A549 (cell line): ENCODE results near the gene CEP63. TPM values are rescaled to one million over a fixed set of nuclear protein-coding genes. Genes with fewer than 3 reads are reported as not detected.

Source experiments
- ATAC-seq, 2 experiments: fragments of 200-7000 bp in 1 of 2; fragments of >200 bp in 1 of 2; cut with Nextera tagmentation in 1 of 2; cut with Tn5 transposase in 1 of 2; 3 replicates each; pipeline versions ENCODE4 v1.8.0 to v1.9.1; 2018 to 2020; ENCODE audit warnings: mild to moderate bottlenecking in 1 of 2, moderate library complexity in 1 of 2
- CTCF ChIA-PET: fragments of 300-600 bp; sonication (Branson Sonifier 250); formaldehyde crosslinking; extraction: SDS; loops from one replicate; lab custom pipeline; 2021; ENCODE audit warnings: antibody characterized with exemption, inconsistent platforms; lab: Yijun Ruan, JAX
- POLR2A ChIA-PET: fragments of 350-600 bp; formaldehyde crosslinking; extraction: SDS; loops from one replicate; lab custom pipeline; 2021; ENCODE audit warnings: antibody characterized with exemption, inconsistent platforms; lab: Yijun Ruan, JAX
- DNase-seq, 2 experiments: peaks; one replicate each; pipeline versions ENCODE4 v3.0.0 to v3.0.0-alpha.2; 2011 to 2016; ENCODE audit warnings: low read depth in 1 of 2, low spot score in 1 of 2
- FAIRE-seq: peaks from 2 replicates; lab custom pipeline; 2011; peaks lifted over from hg19 to GRCh38; lab: Jason Lieb, UNC
- H3K27ac ChIP-seq, 2 experiments: fragments of >200 bp; sonication (Bioruptor Twin); formaldehyde crosslinking; 3 replicates each; pipeline ENCODE4 v1.5.1; 2016 to 2017
- H3K4me1 ChIP-seq: fragments of >200 bp; sonication (Bioruptor Twin); formaldehyde crosslinking; 3 replicates; pipeline ENCODE4 v1.6.1; 2016
- H3K4me2 ChIP-seq: fragments of >200 bp; sonication (Bioruptor Twin); formaldehyde crosslinking; 3 replicates; pipeline ENCODE4 v1.6.1; 2016
- H3K4me3 ChIP-seq: fragments of >200 bp; sonication (Bioruptor Twin); formaldehyde crosslinking; 3 replicates; pipeline ENCODE4 v1.5.1; 2016
- H3K9me3 ChIP-seq: fragments of >200 bp; sonication (Bioruptor Twin); formaldehyde crosslinking; 3 replicates; pipeline ENCODE4 v1.6.1; 2016
- CHD2 ChIP-seq: fragments of 150-350 bp; IDR thresholded peaks from 2 replicates; pipeline ENCODE4 v1.6.1; 2014; ENCODE audit warnings: low read length; ENCODE audit not compliant: partially characterized antibody
- EHMT2 ChIP-seq: fragments of 200-600 bp; sonication (generic); IDR thresholded peaks from 2 replicates; pipeline ENCODE4 v1.6.1; 2016; ENCODE audit warnings: antibody characterized with exemption, low read depth, mild to moderate bottlenecking, moderate library complexity
- EP300 ChIP-seq, 2 experiments: fragments of >200 bp; sonication (Bioruptor Twin); formaldehyde crosslinking; IDR thresholded peaks; 2 replicates in 1 of 2; 3 replicates in 1 of 2; pipeline ENCODE4 v1.6.1; 2016 to 2017
- FOXS1 ChIP-seq: fragments of 250-450 bp; sonication (Bioruptor Pico); IDR thresholded peaks from 2 replicates; pipeline ENCODE4 v1.5.0; 2020; ENCODE audit warnings: mild to moderate bottlenecking, moderate library complexity
- HOXB13 ChIP-seq: fragments of 250-450 bp; sonication (Bioruptor Pico); IDR thresholded peaks from 2 replicates; pipeline ENCODE4 v1.5.0; 2020; ENCODE audit warnings: low read depth, mild to moderate bottlenecking, moderate library complexity
- HOXB5 ChIP-seq: fragments of 250-450 bp; sonication (Bioruptor Pico); IDR thresholded peaks from 2 replicates; pipeline ENCODE4 v1.5.0; 2020; ENCODE audit warnings: mild to moderate bottlenecking, moderate library complexity
- JUN ChIP-seq, 2 experiments: fragments of >200 bp; sonication (Bioruptor Twin); formaldehyde crosslinking; IDR thresholded peaks; 2 replicates in 1 of 2; 3 replicates in 1 of 2; pipeline ENCODE4 v1.6.1; 2016 to 2017
- JUNB ChIP-seq: fragments of >200 bp; sonication (Bioruptor Twin); formaldehyde crosslinking; IDR thresholded peaks from 2 replicates; pipeline ENCODE4 v1.6.1; 2016
- MAZ ChIP-seq: fragments of 150-350 bp; IDR thresholded peaks from 2 replicates; pipeline ENCODE4 v1.6.1; 2014; ENCODE audit warnings: antibody characterized with exemption, low read depth, low read length, borderline replicate concordance
- MYC ChIP-seq: IDR thresholded peaks from 2 replicates; pipeline ENCODE4 v1.6.1; 2012; ENCODE audit warnings: mild to moderate bottlenecking, inconsistent platforms, low read length, improper control_type of control experiment, borderline replicate concordance
- NFE2L2 ChIP-seq: fragments of 150-350 bp; conservative IDR thresholded peaks from 2 replicates; pipeline ENCODE4 v1.6.1; 2014; ENCODE audit warnings: low read length
- NR3C1 ChIP-seq: fragments of >200 bp; sonication (Bioruptor Twin); formaldehyde crosslinking; IDR thresholded peaks from 3 replicates; pipeline ENCODE4 v1.6.1; 2017
- RAD21 ChIP-seq, 2 experiments: fragments of >200 bp in 1 of 2; sonication (Bioruptor Twin) in 1 of 2; formaldehyde crosslinking in 1 of 2; IDR thresholded peaks in 1 of 2; conservative IDR thresholded peaks in 1 of 2; 2 replicates in 1 of 2; 3 replicates in 1 of 2; pipeline ENCODE4 v1.6.1; 2012 to 2018; ENCODE audit warnings: inconsistent platforms in 1 of 2
- RARB ChIP-seq: fragments of 250-450 bp; sonication (Bioruptor Pico); IDR thresholded peaks from 2 replicates; pipeline ENCODE4 v1.8.0; 2021; ENCODE audit warnings: mild to moderate bottlenecking, moderate library complexity
- RFX5 ChIP-seq: fragments of 450-650 bp; IDR thresholded peaks from 2 replicates; pipeline ENCODE4 v1.7.1; 2014; ENCODE audit warnings: antibody characterized with exemption, mild to moderate bottlenecking, moderate library complexity
- RNF2 ChIP-seq: fragments of 200-600 bp; sonication (generic); IDR thresholded peaks from 2 replicates; pipeline ENCODE4 v1.6.1; 2016; ENCODE audit warnings: low read depth, mild to moderate bottlenecking, antibody characterized with exemption, moderate library complexity, borderline replicate concordance
- SMC3 ChIP-seq: fragments of >200 bp; sonication (Bioruptor Twin); formaldehyde crosslinking; IDR thresholded peaks from 3 replicates; pipeline ENCODE4 v1.6.1; 2018; ENCODE audit warnings: inconsistent platforms
- SREBF2 ChIP-seq: fragments of 450-650 bp; IDR thresholded peaks from 2 replicates; pipeline ENCODE4 v1.6.1; 2014; ENCODE audit warnings: mild to moderate bottlenecking, moderate library complexity
- TFCP2L1 ChIP-seq: fragments of 250-450 bp; sonication (Bioruptor Pico); IDR thresholded peaks from 2 replicates; pipeline ENCODE4 v1.5.0; 2021; ENCODE audit warnings: mild to moderate bottlenecking
- ZC3H11A ChIP-seq: fragments of 450-650 bp; IDR thresholded peaks from 2 replicates; pipeline ENCODE4 v1.6.1; 2014; ENCODE audit warnings: antibody characterized with exemption, mild to moderate bottlenecking
- ZNF302 ChIP-seq: fragments of 250-450 bp; sonication (Bioruptor Pico); IDR thresholded peaks from 2 replicates; pipeline ENCODE4 v1.9.0; 2021; ENCODE audit warnings: inconsistent platforms, mild to moderate bottlenecking, moderate library complexity
- WGBS: methylation state at CpG from one replicate; pipeline ENCODE4 v1.1.6; 2017; ENCODE audit errors: missing lambda C conversion rate; 5-methylcytosine and 5-hydroxymethylcytosine counted together
- polyA plus RNA-seq, 4 experiments: library from polyadenylated mRNA; depleted of rRNA in 3 of 4; stranded (reverse); fragments of >200 nt; fragmentation: RNase III in 1 of 4; extraction: RNeasy Plus Mini Kit Qiagen cat#74134 plus additional on column Dnase treatment in 1 of 4; gene quantifications; 2 replicates in 3 of 4; 3 replicates in 1 of 4; pipeline ENCODE4 v1.2.3, GENCODE V29; 2011 to 2017
- TF ChIP-seq, protein P1 (sequence below): fragments of >200 bp; sonication (Bioruptor Twin); formaldehyde crosslinking; IDR thresholded peaks from 3 replicates; pipeline ENCODE4 v1.6.1; 2016
- TF ChIP-seq, protein P2 (sequence below): IDR thresholded peaks from 2 replicates; pipeline ENCODE4 v1.6.1; 2012; ENCODE audit warnings: low read depth, borderline replicate concordance

CEP63 gene
- polyA plus RNA-seq, 2 of the 4 experiments (the other 2 are of a cell fraction), result 17.4 to 24.0 TPM

GRCh38 chr3:134607054-134608022, 121.5 kb downstream of the CEP63 start:
- Histone ChIP-seq H3K9me3 (no peaks in the 10 kb centered on the region), H3K4me3 (no peak overlapping the region), H3K4me1 (no peaks in the 10 kb centered on the region), H3K4me2 (no peak overlapping the region), H3K27ac (no peak overlapping the region)
- WGBS, result 41% methylated on average over 6 of the region's 13 CpGs
- no peak for FAIRE-seq
- CTCF ChIA-PET, result interaction anchor here (1.1 kb wide), 1 partner anchor 8 kb away, joined by 4 read pairs; no protein-coding TSS in a partner anchor
- TF ChIP-seq NFE2L2 (no peak), RNF2 (no peak), TFCP2L1 (no peak), EHMT2 (no peak), FOXS1 (CRISPR knock-in tag) (no peak), RARB (CRISPR knock-in tag) (no peak), SMC3 (no peak), MYC (no peak), JUNB (no peak), RAD21 (conservative IDR thresholded peaks at IDR 0.05 in 1 of 2, IDR thresholded peaks at IDR 0.05 in 1 of 2) (no peak), NR3C1 (no peak), ZNF302 (CRISPR knock-in tag) (no peak), CHD2 (no peak), RFX5 (no peak), HOXB13 (CRISPR knock-in tag) (no peak)
- TF ChIP-seq, protein P1, sequence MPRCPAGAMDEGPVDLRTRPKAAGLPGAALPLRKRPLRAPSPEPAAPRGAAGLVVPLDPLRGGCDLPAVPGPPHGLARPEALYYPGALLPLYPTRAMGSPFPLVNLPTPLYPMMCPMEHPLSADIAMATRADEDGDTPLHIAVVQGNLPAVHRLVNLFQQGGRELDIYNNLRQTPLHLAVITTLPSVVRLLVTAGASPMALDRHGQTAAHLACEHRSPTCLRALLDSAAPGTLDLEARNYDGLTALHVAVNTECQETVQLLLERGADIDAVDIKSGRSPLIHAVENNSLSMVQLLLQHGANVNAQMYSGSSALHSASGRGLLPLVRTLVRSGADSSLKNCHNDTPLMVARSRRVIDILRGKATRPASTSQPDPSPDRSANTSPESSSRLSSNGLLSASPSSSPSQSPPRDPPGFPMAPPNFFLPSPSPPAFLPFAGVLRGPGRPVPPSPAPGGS, result no peak
- DNase-seq, result no peak
- no peak for ATAC-seq
- POLR2A ChIA-PET, result no interaction called here

GRCh38 chr3:134608023-134608770, 122.3 kb downstream of the CEP63 start:
- WGBS, result 71% methylated on average over 3 of the region's 6 CpGs
- TF ChIP-seq NR3C1 (no peak), RARB (CRISPR knock-in tag) (no peak), JUN (IDR thresholded peaks at IDR 0.05) (no peak), EP300 (IDR thresholded peaks at IDR 0.05) (no peak), ZC3H11A (no peak), MAZ (no peak), SREBF2 (no peak), HOXB5 (CRISPR knock-in tag) (no peak), EHMT2 (no peak), SMC3 (no peak)
- TF ChIP-seq, protein P2, sequence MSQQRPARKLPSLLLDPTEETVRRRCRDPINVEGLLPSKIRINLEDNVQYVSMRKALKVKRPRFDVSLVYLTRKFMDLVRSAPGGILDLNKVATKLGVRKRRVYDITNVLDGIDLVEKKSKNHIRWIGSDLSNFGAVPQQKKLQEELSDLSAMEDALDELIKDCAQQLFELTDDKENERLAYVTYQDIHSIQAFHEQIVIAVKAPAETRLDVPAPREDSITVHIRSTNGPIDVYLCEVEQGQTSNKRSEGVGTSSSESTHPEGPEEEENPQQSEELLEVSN, result no peak
- TF ChIP-seq, protein P1, result no peak
- ChIA-PET CTCF (interaction anchor here (1.1 kb wide), 1 partner anchor 9 kb away, joined by 4 read pairs; no protein-coding TSS in a partner anchor), POLR2A (no interaction called here)
- H3K4me1 ChIP-seq, result no peaks in the 10 kb centered on the region
- no peak overlapping the region for H3K4me3 ChIP-seq
- ATAC-seq, result no peak
- no peak for FAIRE-seq
- no peak overlapping the region for H3K27ac ChIP-seq
- no peaks in the 10 kb centered on the region for H3K9me3 ChIP-seq
- DNase-seq, result no peak
- H3K4me2 ChIP-seq, result no peak overlapping the region
